ENCODE data around the gene OTUD4. TPM values are rescaled to one million over a fixed set of nuclear protein-coding genes. Genes with fewer than 3 reads are reported as not detected.
"Not testable (repeated sequence)": the region's sequence is repeated elsewhere in the genome, so short reads cannot be mapped to it uniquely, and the experiment has no call there.

The OTUD4 gene
- total RNA-seq, 1 donor = 77.1 TPM

GRCh38 chr4:145168581-145169187, 11.7 kb downstream of the OTUD4 start:
- H3K9me3 ChIP-seq (ENCODE audit: low read depth, low read length) = no peaks in the 10 kb centered on the region
- H3K27me3 ChIP-seq (ENCODE audit: insufficient read depth, low read length) = no peaks in the 10 kb centered on the region
- no peak overlapping the region for H3K4me3 ChIP-seq (ENCODE audit: low read length)
- no peaks in the 10 kb centered on the region for H3K4me1 ChIP-seq (ENCODE audit: insufficient read depth, low read length)

- Histone ChIP-seq H3K9me3 (ENCODE audit: low read depth, low read length) (no peaks in the 10 kb centered on the region), H3K4me1 (ENCODE audit: insufficient read depth, low read length) (no peaks in the 10 kb centered on the region), H3K4me3 (ENCODE audit: low read length) (no peak overlapping the region), H3K27me3 (ENCODE audit: insufficient read depth, low read length) (no peaks in the 10 kb centered on the region)
Measured at GRCh38 chr4:145167887-145168286, 12.5 kb downstream of the OTUD4 start.

GRCh38 chr4:145161549-145161948, 18.8 kb downstream of the OTUD4 start:
- Histone ChIP-seq H3K27me3 (ENCODE audit: insufficient read depth, low read length) (no peaks in the 10 kb centered on the region), H3K4me1 (ENCODE audit: insufficient read depth, low read length) (no peaks in the 10 kb centered on the region), H3K9me3 (ENCODE audit: low read depth, low read length) (no peaks in the 10 kb centered on the region), H3K4me3 (ENCODE audit: low read length) (no peak overlapping the region)

GRCh38 chr4:145156986-145157385, 23.4 kb downstream of the OTUD4 start:
- no peaks in the 10 kb centered on the region for H3K9me3 ChIP-seq (ENCODE audit: low read depth, low read length)
- no peaks in the 10 kb centered on the region for H3K27me3 ChIP-seq (ENCODE audit: insufficient read depth, low read length)
- H3K4me1 ChIP-seq (ENCODE audit: insufficient read depth, low read length) = no peaks in the 10 kb centered on the region
- no peak overlapping the region for H3K4me3 ChIP-seq (ENCODE audit: low read length)

GRCh38 chr4:145155268-145155870, 25.0 kb downstream of the OTUD4 start:
- Histone ChIP-seq H3K27me3 (ENCODE audit: insufficient read depth, low read length) (no peaks in the 10 kb centered on the region), H3K4me3 (ENCODE audit: low read length) (no peak overlapping the region), H3K4me1 (ENCODE audit: insufficient read depth, low read length) (no peaks in the 10 kb centered on the region), H3K9me3 (ENCODE audit: low read depth, low read length) (no peaks in the 10 kb centered on the region)

GRCh38 chr4:145154573-145154972, 25.8 kb downstream of the OTUD4 start:
- Histone ChIP-seq H3K9me3 (ENCODE audit: low read depth, low read length) (no peaks in the 10 kb centered on the region), H3K27me3 (ENCODE audit: insufficient read depth, low read length) (no peaks in the 10 kb centered on the region), H3K4me3 (ENCODE audit: low read length) (no peak overlapping the region), H3K4me1 (ENCODE audit: insufficient read depth, low read length) (no peaks in the 10 kb centered on the region)

GRCh38 chr4:145153904-145154298, 26.5 kb downstream of the OTUD4 start:
- Histone ChIP-seq H3K4me3 (ENCODE audit: low read length) (no peak overlapping the region), H3K27me3 (ENCODE audit: insufficient read depth, low read length) (no peaks in the 10 kb centered on the region), H3K4me1 (ENCODE audit: insufficient read depth, low read length) (no peaks in the 10 kb centered on the region), H3K9me3 (ENCODE audit: low read depth, low read length) (no peaks in the 10 kb centered on the region)

- no peaks in the 10 kb centered on the region for H3K9me3 ChIP-seq (ENCODE audit: low read depth, low read length)
- H3K27me3 ChIP-seq (ENCODE audit: insufficient read depth, low read length) = no peaks in the 10 kb centered on the region
- H3K4me3 ChIP-seq (ENCODE audit: low read length) = no peak overlapping the region
- no peaks in the 10 kb centered on the region for H3K4me1 ChIP-seq (ENCODE audit: insufficient read depth, low read length)
Measured at GRCh38 chr4:145153181-145153903, 27.0 kb downstream of the OTUD4 start.

- Histone ChIP-seq H3K27me3 (ENCODE audit: insufficient read depth, low read length) (no peaks in the 10 kb centered on the region), H3K9me3 (ENCODE audit: low read depth, low read length) (no peaks in the 10 kb centered on the region), H3K4me1 (ENCODE audit: insufficient read depth, low read length) (no peaks in the 10 kb centered on the region), H3K4me3 (ENCODE audit: low read length) (no peak overlapping the region)
Measured at GRCh38 chr4:145148980-145149379, 31.4 kb downstream of the OTUD4 start.

GRCh38 chr4:145136219-145136618, 44.2 kb downstream of the OTUD4 start:
- H3K4me1 ChIP-seq (ENCODE audit: insufficient read depth, low read length); H3K4me3 ChIP-seq (ENCODE audit: low read length); H3K9me3 ChIP-seq (ENCODE audit: low read depth, low read length); H3K27me3 ChIP-seq (ENCODE audit: insufficient read depth, low read length): not testable (repeated sequence)

- H3K4me1 ChIP-seq (ENCODE audit: insufficient read depth, low read length) = peaks cover 5% of the 10 kb centered on the region
- no peaks in the 10 kb centered on the region for H3K9me3 ChIP-seq (ENCODE audit: low read depth, low read length)
- H3K27me3 ChIP-seq (ENCODE audit: insufficient read depth, low read length) = no peaks in the 10 kb centered on the region
- H3K4me3 ChIP-seq (ENCODE audit: low read length) = no peak overlapping the region
Measured at GRCh38 chr4:145132511-145133098, 47.8 kb downstream of the OTUD4 start.

GRCh38 chr4:145131848-145132247, 48.5 kb downstream of the OTUD4 start:
- Histone ChIP-seq H3K27me3 (ENCODE audit: insufficient read depth, low read length) (no peaks in the 10 kb centered on the region), H3K4me1 (ENCODE audit: insufficient read depth, low read length) (peaks cover 5% of the 10 kb centered on the region), H3K4me3 (ENCODE audit: low read length) (no peak overlapping the region), H3K9me3 (ENCODE audit: low read depth, low read length) (no peaks in the 10 kb centered on the region)

GRCh38 chr4:145130788-145131399, 49.5 kb downstream of the OTUD4 start:
- Histone ChIP-seq H3K4me3 (ENCODE audit: low read length) (no peak overlapping the region), H3K4me1 (ENCODE audit: insufficient read depth, low read length) (peaks cover 5% of the 10 kb centered on the region), H3K27me3 (ENCODE audit: insufficient read depth, low read length) (no peaks in the 10 kb centered on the region), H3K9me3 (ENCODE audit: low read depth, low read length) (no peaks in the 10 kb centered on the region)

- Histone ChIP-seq H3K4me1 (ENCODE audit: insufficient read depth, low read length) (peaks cover 5% of the 10 kb centered on the region), H3K27me3 (ENCODE audit: insufficient read depth, low read length) (no peaks in the 10 kb centered on the region), H3K4me3 (ENCODE audit: low read length) (no peak overlapping the region), H3K9me3 (ENCODE audit: low read depth, low read length) (no peaks in the 10 kb centered on the region)
Measured at GRCh38 chr4:145130130-145130529, 50.3 kb downstream of the OTUD4 start.

- no peaks in the 10 kb centered on the region for H3K4me1 ChIP-seq (ENCODE audit: insufficient read depth, low read length)
- no peaks in the 10 kb centered on the region for H3K9me3 ChIP-seq (ENCODE audit: low read depth, low read length)
- H3K27me3 ChIP-seq (ENCODE audit: insufficient read depth, low read length) = no peaks in the 10 kb centered on the region
- H3K4me3 ChIP-seq (ENCODE audit: low read length) = no peak overlapping the region
Measured at GRCh38 chr4:145125396-145125795, 55.0 kb downstream of the OTUD4 start.
